OCI-LY7 (cell line): ENCODE data around the gene SLC13A5.

Experiments
- EZH2phosphoT487 ChIP-seq: fragments of 200-600 bp; sonication (generic); IDR thresholded peaks from 2 replicates; pipeline ENCODE4 v1.6.1; 2018; ENCODE audit warnings: low read depth, borderline replicate concordance, mild to moderate bottlenecking, mixed run types, antibody characterized with exemption, low read length, moderate library complexity, mixed read lengths
- TF ChIP-seq, protein P1 (sequence below): fragments of 200-600 bp; sonication (generic); conservative IDR thresholded peaks from 2 replicates; pipeline ENCODE4 v1.5.1; 2014; ENCODE audit warnings: mild to moderate bottlenecking, antibody characterized with exemption, low read length, moderate library complexity, mixed read lengths

DNA sequence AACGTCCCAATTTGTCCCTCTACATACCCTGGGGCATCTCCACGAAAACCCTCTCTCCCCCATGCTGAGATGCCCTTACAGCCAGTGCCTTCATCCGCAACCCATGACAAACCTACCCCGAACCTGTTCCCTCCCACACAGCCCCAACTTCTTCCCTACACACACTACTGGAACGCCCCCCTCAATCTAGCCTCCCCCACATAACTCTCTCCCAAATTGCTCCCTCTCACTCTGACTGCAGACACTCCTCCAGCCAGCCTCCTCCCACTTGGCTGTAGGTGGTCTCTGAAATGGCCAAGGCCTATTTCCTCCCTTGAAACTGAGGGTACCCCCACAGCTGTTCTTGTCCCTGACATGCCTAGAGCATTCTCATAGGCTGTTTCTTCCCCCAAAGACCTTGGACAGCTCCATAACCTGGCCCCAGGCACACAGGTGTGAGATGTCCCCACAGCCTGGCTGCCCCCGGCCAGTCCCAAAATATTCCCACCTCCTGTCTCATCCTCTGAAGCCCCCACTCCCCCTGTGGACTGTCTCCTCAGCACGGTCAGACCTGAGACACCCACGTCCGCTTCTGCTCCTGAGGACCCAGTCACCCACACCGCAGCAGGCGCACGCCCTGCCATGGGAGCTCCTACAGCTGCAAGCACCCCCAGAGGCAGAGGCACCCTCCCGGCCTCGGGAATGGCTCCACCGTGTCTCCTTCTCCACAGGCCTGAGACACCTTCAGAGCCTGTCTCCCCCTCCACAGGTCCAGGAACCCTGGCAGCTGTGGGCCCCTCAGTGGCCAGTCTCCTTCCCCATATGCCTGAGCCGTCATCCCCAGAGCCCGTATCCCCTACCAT lies 76.3 kb downstream of the SLC13A5 start:
- TF ChIP-seq, protein P1, sequence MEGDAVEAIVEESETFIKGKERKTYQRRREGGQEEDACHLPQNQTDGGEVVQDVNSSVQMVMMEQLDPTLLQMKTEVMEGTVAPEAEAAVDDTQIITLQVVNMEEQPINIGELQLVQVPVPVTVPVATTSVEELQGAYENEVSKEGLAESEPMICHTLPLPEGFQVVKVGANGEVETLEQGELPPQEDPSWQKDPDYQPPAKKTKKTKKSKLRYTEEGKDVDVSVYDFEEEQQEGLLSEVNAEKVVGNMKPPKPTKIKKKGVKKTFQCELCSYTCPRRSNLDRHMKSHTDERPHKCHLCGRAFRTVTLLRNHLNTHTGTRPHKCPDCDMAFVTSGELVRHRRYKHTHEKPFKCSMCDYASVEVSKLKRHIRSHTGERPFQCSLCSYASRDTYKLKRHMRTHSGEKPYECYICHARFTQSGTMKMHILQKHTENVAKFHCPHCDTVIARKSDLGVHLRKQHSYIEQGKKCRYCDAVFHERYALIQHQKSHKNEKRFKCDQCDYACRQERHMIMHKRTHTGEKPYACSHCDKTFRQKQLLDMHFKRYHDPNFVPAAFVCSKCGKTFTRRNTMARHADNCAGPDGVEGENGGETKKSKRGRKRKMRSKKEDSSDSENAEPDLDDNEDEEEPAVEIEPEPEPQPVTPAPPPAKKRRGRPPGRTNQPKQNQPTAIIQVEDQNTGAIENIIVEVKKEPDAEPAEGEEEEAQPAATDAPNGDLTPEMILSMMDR = no peak
- TF ChIP-seq EZH2phosphoT487 = no peak
